B cell (primary cell): Measurements from ENCODE around the gene NPAS3. TPM values are rescaled to one million over a fixed set of nuclear protein-coding genes. Genes with fewer than 3 reads are reported as not detected.

Source experiments
- ATAC-seq: fragments of 200-7000 bp; cut with Tn5 transposase; one replicate; pipeline ENCODE4 v1.10.0; 2021; ENCODE audit warnings: low read depth, mild to moderate bottlenecking, moderate number of reproducible peaks, moderate library complexity
- CTCF ChIA-PET: fragments of 350-600 bp; sonication (Branson Sonifier 250); formaldehyde crosslinking; loops from one replicate; lab custom pipeline; 2021; ENCODE audit warnings: antibody characterized with exemption, inconsistent platforms; lab: Charles Lee
- POLR2A ChIA-PET: fragments of 350-600 bp; sonication (Branson Sonifier 250); formaldehyde crosslinking; loops from one replicate; lab custom pipeline; 2021; ENCODE audit warnings: antibody characterized with exemption; lab: Charles Lee
- DNase-seq: peaks from one replicate; pipeline ENCODE4 v3.0.0; 2013
- H2AFZ ChIP-seq: 2 replicates; pipeline ENCODE4 v1.6.1; 2012; ENCODE audit warnings: mild to moderate bottlenecking, low read depth, low read length; ENCODE audit not compliant: insufficient read depth, poor library complexity, severe bottlenecking
- H3K27ac ChIP-seq, 2 donors: 1 replicate in 1 of 2; 2 replicates in 1 of 2; pipeline ENCODE4 v1.5.1; 2012 to 2013; ENCODE audit warnings: low read length in 2 of 2, mild to moderate bottlenecking in 2 of 2, moderate library complexity in 1 of 2
- H3K27me3 ChIP-seq, 4 experiments: fragments of 200-600 bp in 1 of 4; sonication (generic) in 1 of 4; replicated peaks in 1 of 4; 1 replicate in 2 of 4; 2 replicates in 2 of 4; pipeline versions ENCODE4 v1.6.1 to v1.7.0; 2013 to 2016; ENCODE audit warnings: low read length in 3 of 4, mild to moderate bottlenecking in 2 of 4, mixed read lengths in 1 of 4, moderate library complexity in 1 of 4; ENCODE audit not compliant: insufficient read depth in 4 of 4, control insufficient read depth in 3 of 4; ENCODE audit errors: control extremely low read depth in 1 of 4
- H3K36me3 ChIP-seq, 2 experiments: replicated peaks in 1 of 2; 1 replicate in 1 of 2; 2 replicates in 1 of 2; pipeline versions ENCODE4 v1.6.1 to v1.7.1; 2013; ENCODE audit warnings: low read length in 1 of 2; ENCODE audit not compliant: insufficient read depth in 2 of 2, control insufficient read depth in 1 of 2; ENCODE audit errors: control extremely low read depth in 1 of 2, extremely low read depth in 1 of 2
- H3K4me1 ChIP-seq, 2 donors: fragments of 200-600 bp in 1 of 2; sonication (generic) in 1 of 2; 1 replicate in 1 of 2; 2 replicates in 1 of 2; pipeline versions ENCODE4 v1.5.1 to v1.6.1; 2013 to 2017; ENCODE audit warnings: low read length in 2 of 2; ENCODE audit not compliant: control insufficient read depth in 2 of 2, insufficient read depth in 2 of 2
- H3K4me2 ChIP-seq: replicated peaks from 2 replicates; pipeline ENCODE3; 2012; ENCODE audit warnings: mild to moderate bottlenecking, low read depth, low read length; ENCODE audit not compliant: poor library complexity, severe bottlenecking
- H3K4me3 ChIP-seq, 5 experiments: fragments of 200-600 bp in 1 of 5; sonication (generic) in 1 of 5; 1 replicate in 3 of 5; 2 replicates in 2 of 5; pipeline versions ENCODE4 v1.5.1 to v1.7.0; 2011 to 2016; ENCODE audit warnings: low read length in 4 of 5, mild to moderate bottlenecking in 4 of 5, low read depth in 2 of 5, control low read depth in 1 of 5, moderate library complexity in 1 of 5; ENCODE audit not compliant: insufficient read depth in 1 of 5; ENCODE audit errors: control extremely low read depth in 1 of 5, extremely low read depth in 1 of 5
- H3K79me2 ChIP-seq: fragments of 200-600 bp; sonication (generic); one replicate; pipeline ENCODE4 v1.6.0; 2016; ENCODE audit warnings: low read length; ENCODE audit not compliant: control insufficient read depth, insufficient read depth
- H3K9ac ChIP-seq: fragments of 200-600 bp; sonication (generic); 2 replicates; pipeline ENCODE4 v1.6.1; 2017; ENCODE audit warnings: mild to moderate bottlenecking, low read length, moderate library complexity
- H3K9me3 ChIP-seq, 3 donors: one replicate each; pipeline versions ENCODE4 v1.6.1 to v1.7.1; 2013; ENCODE audit warnings: low read length in 2 of 3; ENCODE audit not compliant: control insufficient read depth in 2 of 3, insufficient read depth in 1 of 3; ENCODE audit errors: control extremely low read depth in 1 of 3
- H4K20me1 ChIP-seq: 2 replicates; pipeline ENCODE4 v1.6.0; 2012; ENCODE audit warnings: mild to moderate bottlenecking, low read length; ENCODE audit not compliant: insufficient read depth, control insufficient read depth, poor library complexity, severe bottlenecking
- H3K27ac Mint-ChIP-seq: one replicate; pipeline ENCODE4 v1.8.0; 2021; ENCODE audit warnings: mixed read lengths
- H3K27me3 Mint-ChIP-seq: one replicate; pipeline ENCODE4 v1.8.0; 2021; ENCODE audit warnings: mixed read lengths
- H3K4me1 Mint-ChIP-seq: one replicate; pipeline ENCODE4 v1.8.0; 2021; ENCODE audit warnings: mixed read lengths
- H3K4me3 Mint-ChIP-seq: one replicate; pipeline ENCODE4 v1.8.0; 2021; ENCODE audit warnings: mixed read lengths
- H3K9me3 Mint-ChIP-seq: one replicate; pipeline ENCODE4 v1.8.0; 2022; ENCODE audit warnings: mixed read lengths; ENCODE audit not compliant: insufficient read depth
- EZH2 ChIP-seq: IDR thresholded peaks from 2 replicates; pipeline ENCODE4 v1.6.1; 2012; ENCODE audit warnings: borderline replicate concordance, low read depth, mild to moderate bottlenecking, moderate library complexity, low read length; ENCODE audit not compliant: insufficient read depth, poor library complexity, severe bottlenecking
- WGBS: methylation state at CpG from one replicate; pipeline ENCODE4 v1.1.5; 2013; ENCODE audit warnings: missing lambda C conversion rate; ENCODE audit not compliant: insufficient coverage; 5-methylcytosine and 5-hydroxymethylcytosine counted together
- intact Hi-C: fragments of 100-400 bp; cut with micrococcal nuclease; formaldehyde crosslinking; loops from one replicate; pipeline ENCODE4 v1.10.0; 2022
- polyA plus RNA-seq: library from polyadenylated mRNA; depleted of rRNA; stranded (reverse); fragments of >200 nt; gene quantifications from 2 replicates; pipeline ENCODE4 v1.2.3, GENCODE V29; 2012
- total RNA-seq, 2 donors: library from RNA; stranded (reverse); fragments of 120-200 nt in 1 of 2; gene quantifications; 1 replicate in 1 of 2; 2 replicates in 1 of 2; pipeline versions ENCODE4 v1.2.3 to v1.2.4, GENCODE V29; 2013 to 2022
- TF ChIP-seq, protein P1 (sequence below): fragments of 200-600 bp; IDR thresholded peaks from one replicate; pipeline ENCODE4 v1.8.0; 2022; ENCODE audit warnings: antibody characterized with exemption, mild to moderate bottlenecking

NPAS3 gene
- total and polyA plus RNA-seq, 2 donors (not counting 1 experiment from before 2014, with no cell fraction given) = not detected

DNA sequence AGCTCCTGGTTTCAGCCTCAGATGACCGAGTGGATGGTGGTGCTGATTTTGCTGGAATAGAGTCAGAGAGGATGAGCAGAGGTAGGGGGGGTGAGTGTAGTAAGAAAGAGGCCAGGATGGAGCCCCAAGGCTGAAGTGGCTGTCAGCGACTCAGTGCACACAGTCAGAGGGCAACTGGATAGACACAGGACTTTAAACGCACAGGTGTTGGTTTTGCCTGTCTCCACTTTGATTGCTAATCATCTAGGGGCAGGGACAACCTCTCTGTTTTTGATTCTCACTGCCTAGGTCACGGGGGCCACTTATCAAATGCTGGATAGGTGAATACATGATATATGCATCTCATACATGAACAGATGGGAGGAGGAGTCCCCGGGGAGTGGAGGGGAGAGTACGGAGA lies 912.7 kb downstream of the NPAS3 start:
- H3K4me1 Mint-ChIP-seq = no peaks in the 10 kb centered on the region
- Histone ChIP-seq H3K27me3 (no peaks in the 10 kb centered on the region), H3K4me2 (no peak overlapping the region), H3K9ac (no peak overlapping the region), H3K36me3 (no peaks in the 10 kb centered on the region), H3K4me1 (no peaks in the 10 kb centered on the region), H3K27ac (no peak overlapping the region), H2AFZ (no peak overlapping the region), H3K79me2 (no peaks in the 10 kb centered on the region), H3K9me3 (no peaks in the 10 kb centered on the region), H3K4me3 (no peak overlapping the region), H4K20me1 (no peaks in the 10 kb centered on the region)
- H3K4me3 Mint-ChIP-seq = no peak overlapping the region
- intact Hi-C loops = no loop called here
- DNase-seq (no peak), ATAC-seq (no peak)
- H3K27me3 Mint-ChIP-seq = no peaks in the 10 kb centered on the region
- CTCF ChIA-PET = interaction anchor here (1.4 kb wide), 1 partner anchor 10 kb away, joined by 3 read pairs; no protein-coding TSS in a partner anchor
- H3K9me3 Mint-ChIP-seq = no peaks in the 10 kb centered on the region
- no peak for TF ChIP-seq EZH2
- TF ChIP-seq, protein P1, sequence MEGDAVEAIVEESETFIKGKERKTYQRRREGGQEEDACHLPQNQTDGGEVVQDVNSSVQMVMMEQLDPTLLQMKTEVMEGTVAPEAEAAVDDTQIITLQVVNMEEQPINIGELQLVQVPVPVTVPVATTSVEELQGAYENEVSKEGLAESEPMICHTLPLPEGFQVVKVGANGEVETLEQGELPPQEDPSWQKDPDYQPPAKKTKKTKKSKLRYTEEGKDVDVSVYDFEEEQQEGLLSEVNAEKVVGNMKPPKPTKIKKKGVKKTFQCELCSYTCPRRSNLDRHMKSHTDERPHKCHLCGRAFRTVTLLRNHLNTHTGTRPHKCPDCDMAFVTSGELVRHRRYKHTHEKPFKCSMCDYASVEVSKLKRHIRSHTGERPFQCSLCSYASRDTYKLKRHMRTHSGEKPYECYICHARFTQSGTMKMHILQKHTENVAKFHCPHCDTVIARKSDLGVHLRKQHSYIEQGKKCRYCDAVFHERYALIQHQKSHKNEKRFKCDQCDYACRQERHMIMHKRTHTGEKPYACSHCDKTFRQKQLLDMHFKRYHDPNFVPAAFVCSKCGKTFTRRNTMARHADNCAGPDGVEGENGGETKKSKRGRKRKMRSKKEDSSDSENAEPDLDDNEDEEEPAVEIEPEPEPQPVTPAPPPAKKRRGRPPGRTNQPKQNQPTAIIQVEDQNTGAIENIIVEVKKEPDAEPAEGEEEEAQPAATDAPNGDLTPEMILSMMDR = no peak
- no peak overlapping the region for H3K27ac Mint-ChIP-seq
- WGBS = 90% methylated on average over 5 of the region's 6 CpGs
- POLR2A ChIA-PET = no interaction called here

DNA sequence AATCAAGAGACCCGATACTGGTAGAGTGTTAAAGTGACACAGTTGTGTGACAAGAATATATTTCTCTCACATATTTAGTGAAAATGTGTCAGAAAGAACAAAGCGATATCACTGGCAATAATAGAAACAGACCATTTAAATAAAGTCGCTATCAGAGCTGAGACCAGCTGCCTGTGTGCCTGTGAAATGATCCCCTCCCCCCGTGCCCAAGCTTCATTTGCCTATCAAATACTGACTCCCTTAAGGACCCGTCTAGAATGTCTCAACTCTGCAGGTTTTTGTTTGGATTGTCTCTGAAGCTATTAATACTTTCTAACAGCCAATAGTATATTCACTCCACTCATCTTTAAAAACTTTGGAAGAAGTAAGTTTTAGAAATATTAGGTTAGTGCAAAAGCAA lies 913.3 kb downstream of the NPAS3 start:
- Histone ChIP-seq H3K27ac (no peak overlapping the region), H2AFZ (no peak overlapping the region), H3K4me3 (no peak overlapping the region), H4K20me1 (no peaks in the 10 kb centered on the region), H3K4me2 (no peak overlapping the region), H3K79me2 (no peaks in the 10 kb centered on the region), H3K36me3 (no peaks in the 10 kb centered on the region), H3K9me3 (no peaks in the 10 kb centered on the region), H3K27me3 (no peaks in the 10 kb centered on the region), H3K9ac (no peak overlapping the region), H3K4me1 (no peaks in the 10 kb centered on the region)
- no peak overlapping the region for H3K27ac Mint-ChIP-seq
- intact Hi-C loops = no loop called here
- H3K4me1 Mint-ChIP-seq = no peaks in the 10 kb centered on the region
- ChIA-PET POLR2A (no interaction called here), CTCF (interaction anchor here (1.4 kb wide), 1 partner anchor 11 kb away, joined by 3 read pairs; no protein-coding TSS in a partner anchor)
- H3K9me3 Mint-ChIP-seq = no peaks in the 10 kb centered on the region
- WGBS = no CpG with 5 or more reads among the region's 5 CpGs
- H3K4me3 Mint-ChIP-seq = no peak overlapping the region
- DNase-seq = no peak
- no peak for ATAC-seq
- TF ChIP-seq EZH2 = no peak
- TF ChIP-seq, protein P1 = no peak
- H3K27me3 Mint-ChIP-seq = no peaks in the 10 kb centered on the region
